B cell (primary cell): ENCODE data around the gene TFEB. TPM values are rescaled to one million over a fixed set of nuclear protein-coding genes. Genes with fewer than 3 reads are reported as not detected.

Experiments
- ATAC-seq: fragments of 200-7000 bp; cut with Tn5 transposase; one replicate; pipeline ENCODE4 v1.10.0; 2021; ENCODE audit warnings: low read depth, mild to moderate bottlenecking, moderate number of reproducible peaks, moderate library complexity
- CTCF ChIA-PET: fragments of 350-600 bp; sonication (Branson Sonifier 250); formaldehyde crosslinking; loops from one replicate; lab custom pipeline; 2021; ENCODE audit warnings: antibody characterized with exemption, inconsistent platforms; lab: Charles Lee
- POLR2A ChIA-PET: fragments of 350-600 bp; sonication (Branson Sonifier 250); formaldehyde crosslinking; loops from one replicate; lab custom pipeline; 2021; ENCODE audit warnings: antibody characterized with exemption; lab: Charles Lee
- DNase-seq: peaks from one replicate; pipeline ENCODE4 v3.0.0; 2013
- H2AFZ ChIP-seq: 2 replicates; pipeline ENCODE4 v1.6.1; 2012; ENCODE audit warnings: mild to moderate bottlenecking, low read depth, low read length; ENCODE audit not compliant: insufficient read depth, poor library complexity, severe bottlenecking
- H3K27ac ChIP-seq, 2 donors: 1 replicate in 1 of 2; 2 replicates in 1 of 2; pipeline ENCODE4 v1.5.1; 2012 to 2013; ENCODE audit warnings: low read length in 2 of 2, mild to moderate bottlenecking in 2 of 2, moderate library complexity in 1 of 2
- H3K27me3 ChIP-seq, 4 experiments: fragments of 200-600 bp in 1 of 4; sonication (generic) in 1 of 4; replicated peaks in 1 of 4; 1 replicate in 2 of 4; 2 replicates in 2 of 4; pipeline versions ENCODE4 v1.6.1 to v1.7.0; 2013 to 2016; ENCODE audit warnings: low read length in 3 of 4, mild to moderate bottlenecking in 2 of 4, mixed read lengths in 1 of 4, moderate library complexity in 1 of 4; ENCODE audit not compliant: insufficient read depth in 4 of 4, control insufficient read depth in 3 of 4; ENCODE audit errors: control extremely low read depth in 1 of 4
- H3K36me3 ChIP-seq, 2 experiments: replicated peaks in 1 of 2; 1 replicate in 1 of 2; 2 replicates in 1 of 2; pipeline versions ENCODE4 v1.6.1 to v1.7.1; 2013; ENCODE audit warnings: low read length in 1 of 2; ENCODE audit not compliant: insufficient read depth in 2 of 2, control insufficient read depth in 1 of 2; ENCODE audit errors: control extremely low read depth in 1 of 2, extremely low read depth in 1 of 2
- H3K4me1 ChIP-seq, 2 donors: fragments of 200-600 bp in 1 of 2; sonication (generic) in 1 of 2; 1 replicate in 1 of 2; 2 replicates in 1 of 2; pipeline versions ENCODE4 v1.5.1 to v1.6.1; 2013 to 2017; ENCODE audit warnings: low read length in 2 of 2; ENCODE audit not compliant: control insufficient read depth in 2 of 2, insufficient read depth in 2 of 2
- H3K4me2 ChIP-seq: replicated peaks from 2 replicates; pipeline ENCODE3; 2012; ENCODE audit warnings: mild to moderate bottlenecking, low read depth, low read length; ENCODE audit not compliant: poor library complexity, severe bottlenecking
- H3K4me3 ChIP-seq, 5 experiments: fragments of 200-600 bp in 1 of 5; sonication (generic) in 1 of 5; 1 replicate in 3 of 5; 2 replicates in 2 of 5; pipeline versions ENCODE4 v1.5.1 to v1.7.0; 2011 to 2016; ENCODE audit warnings: low read length in 4 of 5, mild to moderate bottlenecking in 4 of 5, low read depth in 2 of 5, control low read depth in 1 of 5, moderate library complexity in 1 of 5; ENCODE audit not compliant: insufficient read depth in 1 of 5; ENCODE audit errors: control extremely low read depth in 1 of 5, extremely low read depth in 1 of 5
- H3K79me2 ChIP-seq: fragments of 200-600 bp; sonication (generic); one replicate; pipeline ENCODE4 v1.6.0; 2016; ENCODE audit warnings: low read length; ENCODE audit not compliant: control insufficient read depth, insufficient read depth
- H3K9ac ChIP-seq: fragments of 200-600 bp; sonication (generic); 2 replicates; pipeline ENCODE4 v1.6.1; 2017; ENCODE audit warnings: mild to moderate bottlenecking, low read length, moderate library complexity
- H3K9me3 ChIP-seq, 3 donors: one replicate each; pipeline versions ENCODE4 v1.6.1 to v1.7.1; 2013; ENCODE audit warnings: low read length in 2 of 3; ENCODE audit not compliant: control insufficient read depth in 2 of 3, insufficient read depth in 1 of 3; ENCODE audit errors: control extremely low read depth in 1 of 3
- H4K20me1 ChIP-seq: 2 replicates; pipeline ENCODE4 v1.6.0; 2012; ENCODE audit warnings: mild to moderate bottlenecking, low read length; ENCODE audit not compliant: insufficient read depth, control insufficient read depth, poor library complexity, severe bottlenecking
- H3K27ac Mint-ChIP-seq: one replicate; pipeline ENCODE4 v1.8.0; 2021; ENCODE audit warnings: mixed read lengths
- H3K27me3 Mint-ChIP-seq: one replicate; pipeline ENCODE4 v1.8.0; 2021; ENCODE audit warnings: mixed read lengths
- H3K4me1 Mint-ChIP-seq: one replicate; pipeline ENCODE4 v1.8.0; 2021; ENCODE audit warnings: mixed read lengths
- H3K4me3 Mint-ChIP-seq: one replicate; pipeline ENCODE4 v1.8.0; 2021; ENCODE audit warnings: mixed read lengths
- H3K9me3 Mint-ChIP-seq: one replicate; pipeline ENCODE4 v1.8.0; 2022; ENCODE audit warnings: mixed read lengths; ENCODE audit not compliant: insufficient read depth
- CTCF ChIP-seq: fragments of 200-600 bp; IDR thresholded peaks from one replicate; pipeline ENCODE4 v1.8.0; 2022; ENCODE audit warnings: antibody characterized with exemption, mild to moderate bottlenecking
- EZH2 ChIP-seq: IDR thresholded peaks from 2 replicates; pipeline ENCODE4 v1.6.1; 2012; ENCODE audit warnings: borderline replicate concordance, low read depth, mild to moderate bottlenecking, moderate library complexity, low read length; ENCODE audit not compliant: insufficient read depth, poor library complexity, severe bottlenecking
- WGBS: methylation state at CpG from one replicate; pipeline ENCODE4 v1.1.5; 2013; ENCODE audit warnings: missing lambda C conversion rate; ENCODE audit not compliant: insufficient coverage; 5-methylcytosine and 5-hydroxymethylcytosine counted together
- intact Hi-C: fragments of 100-400 bp; cut with micrococcal nuclease; formaldehyde crosslinking; loops from one replicate; pipeline ENCODE4 v1.10.0; 2022
- polyA plus RNA-seq: library from polyadenylated mRNA; depleted of rRNA; stranded (reverse); fragments of >200 nt; gene quantifications from 2 replicates; pipeline ENCODE4 v1.2.3, GENCODE V29; 2012
- total RNA-seq, 2 donors: library from RNA; stranded (reverse); fragments of 120-200 nt in 1 of 2; gene quantifications; 1 replicate in 1 of 2; 2 replicates in 1 of 2; pipeline versions ENCODE4 v1.2.3 to v1.2.4, GENCODE V29; 2013 to 2022

The TFEB gene
- total and polyA plus RNA-seq, 2 donors (not counting 1 experiment from before 2014, with no cell fraction given) = 113 to 148 TPM

DNA sequence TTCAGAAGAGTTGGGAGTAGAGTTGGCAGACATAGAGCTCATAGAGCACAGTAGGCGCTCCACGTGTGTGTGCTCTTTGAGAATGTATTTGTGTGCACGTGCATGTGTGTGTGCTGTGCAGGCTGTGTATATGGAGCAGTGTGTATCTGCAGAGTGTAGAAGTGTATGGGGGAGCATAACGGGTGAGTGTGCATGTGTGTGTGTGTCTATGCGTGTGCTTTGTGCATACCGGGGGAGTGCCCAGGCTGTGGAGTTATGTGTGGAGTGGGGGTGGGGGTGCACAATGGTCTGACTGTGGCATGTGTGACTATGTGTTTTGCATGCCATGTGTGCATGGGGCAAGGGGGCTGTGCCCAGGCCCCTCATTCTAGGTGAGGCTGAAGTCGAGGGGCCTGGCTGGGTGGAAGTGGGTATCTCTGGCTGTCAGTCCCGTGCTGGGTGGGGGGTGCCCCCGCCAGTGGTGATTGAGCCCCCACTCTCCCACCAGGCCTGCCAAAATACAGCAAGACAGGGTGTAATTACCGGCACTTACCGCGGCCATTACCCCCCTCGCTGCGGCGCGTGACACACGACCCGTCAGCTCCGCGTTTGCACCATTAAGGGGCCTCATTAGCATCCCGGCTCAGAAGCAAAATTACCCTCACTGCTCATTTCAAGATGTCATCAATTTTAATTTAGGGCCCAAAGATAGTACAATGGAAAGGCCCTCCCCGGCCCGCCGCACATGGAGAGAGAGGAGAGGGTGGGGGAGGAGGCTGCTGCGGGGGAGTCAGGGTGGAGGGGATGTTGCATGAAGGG lies 58.1 kb downstream of the TFEB start:
- Mint-ChIP-seq H3K4me1 (peaks cover 5% of the 10 kb centered on the region), H3K9me3 (no peaks in the 10 kb centered on the region), H3K27me3 (peaks cover 9% of the 10 kb centered on the region), H3K4me3 (no peak overlapping the region), H3K27ac (no peak overlapping the region)
- no peak overlapping the region for H3K27ac ChIP-seq
- 95% methylated on average over 22 of the region's 25 CpGs for WGBS
- ChIA-PET CTCF (no interaction called here), POLR2A (no interaction called here)
- H3K79me2 ChIP-seq = no peaks in the 10 kb centered on the region
- peaks cover 0 to 7% (median 0%) of the 10 kb centered on the region in 4 experiments for H3K27me3 ChIP-seq
- H4K20me1 ChIP-seq = no peaks in the 10 kb centered on the region
- no peaks in the 10 kb centered on the region for H3K36me3 ChIP-seq
- TF ChIP-seq CTCF = no peak
- intact Hi-C loops = no loop called here
- no peak overlapping the region for H3K4me2 ChIP-seq
- ATAC-seq = no peak
- DNase-seq = no peak
- no peak overlapping the region for H3K4me3 ChIP-seq
- H3K4me1 ChIP-seq = peaks cover 0 to 6% of the 10 kb centered on the region in 2 donors
- H3K9ac ChIP-seq = no peak overlapping the region
- no peaks in the 10 kb centered on the region for H3K9me3 ChIP-seq
- H2AFZ ChIP-seq = no peak overlapping the region

DNA sequence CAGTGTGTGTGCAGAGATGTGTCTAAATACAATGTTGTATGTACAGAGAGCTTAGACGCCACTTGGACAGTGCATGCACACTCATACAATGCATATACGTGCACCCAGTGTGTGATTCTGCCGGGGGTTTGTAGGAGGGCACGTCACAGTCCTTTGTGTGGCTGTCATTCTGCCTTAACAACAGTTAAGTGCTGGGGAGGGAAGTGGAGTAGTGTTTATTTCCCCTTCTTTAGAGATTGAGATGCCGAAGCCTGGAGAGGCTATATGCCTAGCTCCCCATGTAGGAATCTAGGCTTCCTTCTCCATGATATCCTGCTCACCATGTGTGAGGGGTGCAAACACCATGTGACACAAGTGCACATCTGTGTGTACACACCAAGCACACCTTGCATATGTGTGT lies 59.0 kb downstream of the TFEB start:
- Mint-ChIP-seq H3K27me3 (peaks cover 18% of the 10 kb centered on the region), H3K4me3 (no peak overlapping the region), H3K27ac (no peak overlapping the region), H3K9me3 (no peaks in the 10 kb centered on the region), H3K4me1 (no peaks in the 10 kb centered on the region)
- no peak overlapping the region for H3K4me2 ChIP-seq
- H3K9ac ChIP-seq = no peak overlapping the region
- DNase-seq = no peak
- no peak for ATAC-seq
- TF ChIP-seq EZH2 (no peak), CTCF (no peak)
- no peaks in the 10 kb centered on the region for H4K20me1 ChIP-seq
- no peaks in the 10 kb centered on the region for H3K36me3 ChIP-seq
- no peak overlapping the region for H3K27ac ChIP-seq
- no peaks in the 10 kb centered on the region for H3K79me2 ChIP-seq
- H3K4me3 ChIP-seq = no peak overlapping the region
- H3K9me3 ChIP-seq = no peaks in the 10 kb centered on the region
- H2AFZ ChIP-seq = no peak overlapping the region
- CTCF ChIA-PET = no interaction called here
- H3K27me3 ChIP-seq = peaks cover 0 to 8% (median under 1%) of the 10 kb centered on the region in 4 experiments
- intact Hi-C loops = no loop called here
- POLR2A ChIA-PET = no interaction called here
- 79% methylated on average over 4 of the region's 5 CpGs for WGBS
- no peaks in the 10 kb centered on the region for H3K4me1 ChIP-seq
